NCI-H2081 treated with DMSO at 0.1 percent for 48 hours (cell line): ENCODE results near the gene GTF2H2.
"Not testable (repeated sequence)": the region's sequence is repeated elsewhere in the genome, so short reads cannot be mapped to it uniquely, and the experiment has no call there.

Source experiments
- DNase-seq: peaks from one replicate; lab custom pipeline; 2025; lab: John Stamatoyannopoulos, UW

GTF2H2 gene

GRCh38 chr5:71067262-71067928 lies at the start of gene GTF2H2:
Gene GTF2H2, minus strand, starts transcription at chr5:71067676. Its CDS starts 4,913 bp downstream, at chr5:71062763.
- DNase-seq: not testable (repeated sequence)

GRCh38 chr5:71109730-71110275 lies 42.3 kb upstream of the GTF2H2 start:
- not testable (repeated sequence) for DNase-seq

DNA sequence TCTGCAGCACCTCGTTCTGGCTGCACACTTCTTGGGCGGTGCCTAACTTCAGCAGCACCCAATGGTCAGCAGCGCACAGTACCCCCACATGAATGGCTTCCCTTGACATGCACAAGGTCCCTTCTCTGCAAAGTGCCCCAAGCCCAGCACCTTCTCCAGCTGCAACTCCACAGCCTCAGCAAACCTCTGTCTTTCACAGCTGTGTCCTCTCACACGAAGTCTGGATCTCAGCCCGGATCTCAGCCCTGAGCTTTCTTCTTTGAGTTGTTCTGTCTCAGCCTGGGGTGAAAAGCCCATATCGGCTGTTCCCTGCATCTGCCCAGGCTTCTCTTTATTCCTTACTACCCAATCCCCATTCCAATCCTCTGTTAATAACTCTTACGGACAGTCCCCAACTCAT lies 32.5 kb upstream of the GTF2H2 start:
- not testable (repeated sequence) for DNase-seq

DNA sequence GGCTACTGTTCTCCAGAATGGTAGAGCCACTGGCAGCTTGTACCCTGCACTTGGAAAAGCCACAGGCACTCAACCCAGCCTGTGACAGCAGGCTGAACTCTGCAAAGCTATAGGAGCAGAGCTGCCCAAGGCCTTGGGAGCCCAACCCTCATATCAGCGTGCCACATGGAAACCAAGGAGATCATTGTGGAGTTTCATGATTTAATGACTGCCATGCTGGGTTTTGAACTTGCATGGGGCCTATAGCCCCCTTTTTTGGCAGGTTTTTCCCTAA lies 30.4 kb upstream of the GTF2H2 start:
- DNase-seq: not testable (repeated sequence)

DNA sequence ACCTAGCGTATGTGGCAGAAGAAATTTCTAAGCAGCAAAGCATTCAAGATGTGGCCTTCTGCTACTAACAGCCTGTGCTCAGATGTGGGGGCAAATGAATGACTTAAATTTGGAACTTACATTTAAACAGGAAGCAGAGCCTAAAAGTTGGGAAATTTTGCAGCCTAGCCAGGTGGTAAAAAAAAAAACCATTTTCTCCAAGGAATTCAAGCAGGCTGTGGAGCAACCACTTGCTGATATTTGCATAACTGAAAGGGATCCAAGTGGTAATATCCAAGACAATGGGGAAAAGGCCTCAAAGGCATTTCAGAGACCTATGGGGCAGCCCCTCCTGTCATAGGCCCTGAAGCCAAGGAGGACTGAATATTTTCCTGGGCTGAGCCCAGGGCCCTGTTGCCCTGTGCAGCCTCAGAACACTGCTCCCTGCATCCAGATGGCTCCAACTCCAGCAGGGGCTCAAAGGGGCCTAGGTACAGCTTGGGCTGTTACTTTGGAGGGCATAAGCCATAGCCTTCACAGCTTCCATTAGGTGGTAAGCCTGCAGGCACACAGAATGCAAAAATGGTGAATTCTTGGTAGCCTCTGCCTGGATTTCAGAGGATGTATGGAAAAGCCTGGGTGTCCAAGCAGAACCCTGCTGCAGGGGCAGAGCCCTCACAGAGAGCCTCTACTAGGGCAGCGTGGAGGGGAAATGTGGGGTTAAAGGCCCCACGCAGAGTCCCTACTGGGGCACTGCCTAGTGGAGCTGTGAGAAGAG lies 29.9 kb upstream of the GTF2H2 start:
- DNase-seq: not testable (repeated sequence)

GRCh38 chr5:71089773-71090172 lies 22.3 kb upstream of the GTF2H2 start:
- DNase-seq: not testable (repeated sequence)

DNA sequence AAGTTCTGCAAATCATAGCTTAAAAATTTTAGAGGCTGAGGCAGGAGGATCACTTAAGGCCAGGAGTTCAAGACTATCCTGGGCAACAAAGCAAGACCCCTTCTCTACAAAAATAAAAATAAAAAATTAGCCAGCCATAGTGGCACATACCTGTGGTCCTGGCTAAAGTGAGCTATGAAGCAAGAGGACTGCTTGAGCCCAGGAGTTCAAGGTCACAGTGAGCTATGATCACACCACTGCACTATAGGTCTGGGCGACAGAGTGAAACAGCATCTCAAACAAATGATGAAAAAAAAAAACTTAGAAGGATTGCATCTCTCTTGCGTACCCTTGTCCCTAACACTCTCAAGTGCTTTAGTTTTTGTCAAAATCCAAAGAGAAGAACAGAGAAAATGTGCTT lies 21.3 kb upstream of the GTF2H2 start:
- not testable (repeated sequence) for DNase-seq

DNA sequence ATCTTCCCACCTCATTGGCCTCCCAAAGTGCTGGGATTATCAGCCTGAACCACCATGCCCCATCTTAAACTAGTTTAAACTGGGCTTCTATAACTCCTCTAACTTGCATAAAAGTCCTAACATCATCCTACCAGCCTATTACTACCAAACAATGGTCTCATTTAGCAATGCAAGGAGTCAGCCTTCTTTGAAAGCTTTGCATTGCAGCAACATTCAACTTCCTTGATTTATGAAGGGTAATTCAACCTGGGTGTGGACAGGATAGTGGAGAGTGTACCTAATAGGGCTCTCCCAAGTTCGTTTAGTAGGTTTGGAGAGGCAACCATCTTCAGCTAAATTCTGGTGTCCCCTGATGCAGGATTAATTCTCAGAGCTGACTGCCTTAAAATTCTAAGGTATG lies 18.7 kb upstream of the GTF2H2 start:
- not testable (repeated sequence) for DNase-seq

GRCh38 chr5:71084280-71085063 lies 17.0 kb upstream of the GTF2H2 start:
- DNase-seq: not testable (repeated sequence)

DNA sequence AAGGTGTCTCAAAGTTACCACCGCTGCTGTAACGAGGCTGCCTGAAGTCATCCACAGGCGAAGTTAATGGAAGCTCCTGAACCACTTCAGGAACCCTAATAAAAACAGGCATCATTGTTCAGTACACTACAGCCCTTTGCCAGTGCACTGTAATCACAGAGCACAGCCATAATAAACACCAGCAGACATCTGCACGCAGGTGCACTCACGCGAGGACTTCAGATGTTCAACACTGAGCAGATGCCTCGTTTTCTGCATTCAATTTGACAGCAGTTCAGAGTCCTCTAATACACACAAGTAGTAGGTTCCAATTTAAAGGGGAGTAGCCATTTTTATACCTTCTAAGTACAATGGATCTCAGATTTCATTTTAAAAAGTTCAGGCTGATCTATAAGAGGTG lies 15.4 kb upstream of the GTF2H2 start:
- DNase-seq: not testable (repeated sequence)

- not testable (repeated sequence) for DNase-seq
These were observed 14.9 kb upstream of the GTF2H2 start for GRCh38 chr5:71082340-71082739.

DNA sequence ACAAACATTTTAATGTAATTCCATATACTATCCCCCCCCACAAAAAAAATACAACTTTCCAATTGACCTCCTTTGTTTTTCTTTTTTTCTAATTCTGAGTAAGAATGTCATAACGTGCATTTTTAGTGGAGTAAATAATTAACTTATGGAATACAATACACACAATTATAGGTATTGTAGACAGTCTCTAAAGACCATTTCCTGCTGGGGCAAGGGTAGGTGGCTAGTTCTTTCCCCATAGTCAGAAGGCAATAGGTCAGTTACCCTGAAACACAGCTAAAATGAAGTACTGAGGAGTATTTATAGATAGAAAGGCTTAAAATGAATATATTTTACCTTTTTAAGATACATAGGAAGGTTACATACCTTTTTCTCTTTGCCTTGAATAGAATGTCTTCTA lies 6.2 kb downstream of the GTF2H2 start:
- DNase-seq: not testable (repeated sequence)

DNA sequence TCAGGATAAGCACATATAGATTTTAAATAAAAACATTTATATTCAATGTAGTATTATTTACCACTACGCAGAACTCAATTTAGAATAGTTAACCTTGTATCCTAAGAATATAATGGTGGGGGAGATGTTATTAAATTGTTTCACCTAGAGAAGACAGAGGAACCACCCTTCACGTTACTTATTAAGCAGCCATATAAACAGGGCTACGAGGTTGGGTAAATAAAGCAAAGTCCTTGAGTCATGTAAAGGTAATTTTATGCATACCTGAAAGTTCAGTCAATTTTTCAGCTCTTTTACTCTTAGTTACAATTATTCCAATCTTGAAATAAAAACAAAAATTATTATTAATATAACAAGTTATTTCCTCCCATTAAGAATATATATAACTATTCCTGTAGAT lies 8.1 kb downstream of the GTF2H2 start:
- not testable (repeated sequence) for DNase-seq

DNA sequence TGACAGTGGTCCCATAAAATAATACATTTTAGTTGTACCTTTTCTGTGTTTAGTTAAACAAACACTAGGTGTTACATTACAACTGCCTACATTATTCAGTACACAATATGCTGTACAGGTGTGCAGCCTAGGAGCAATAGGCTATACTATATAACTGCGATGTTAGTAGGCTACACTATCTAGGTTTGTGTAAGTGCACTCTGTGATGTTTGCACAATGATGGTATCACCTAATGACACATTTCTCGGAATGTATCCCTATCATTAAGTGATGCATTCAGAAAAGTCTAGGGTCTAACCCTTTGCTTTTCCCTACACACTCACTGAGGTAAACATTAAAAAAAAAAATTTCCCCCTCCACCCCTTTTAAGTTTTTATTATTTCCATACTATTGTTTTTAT lies 22.7 kb downstream of the GTF2H2 start:
- not testable (repeated sequence) for DNase-seq

DNA sequence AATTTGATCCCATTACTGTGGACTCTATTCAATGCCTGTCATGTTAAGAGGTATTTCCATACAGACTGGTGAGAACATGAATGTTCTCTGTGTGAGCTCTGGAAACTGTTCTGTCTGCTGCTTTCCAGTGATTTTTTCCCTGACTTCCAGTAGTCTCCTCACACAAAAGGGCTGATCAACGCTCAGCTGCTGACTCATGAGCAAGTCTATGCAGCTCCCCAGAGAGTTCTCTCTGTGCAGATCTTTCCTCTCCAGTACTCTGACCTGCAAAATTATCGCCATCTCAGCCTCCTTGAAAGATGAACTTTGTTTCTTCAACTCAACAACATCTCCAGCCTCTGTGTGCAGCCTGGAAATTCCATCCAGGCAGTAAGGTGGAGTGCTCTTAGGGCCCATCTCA lies 23.3 kb downstream of the GTF2H2 start:
- not testable (repeated sequence) for DNase-seq

DNA sequence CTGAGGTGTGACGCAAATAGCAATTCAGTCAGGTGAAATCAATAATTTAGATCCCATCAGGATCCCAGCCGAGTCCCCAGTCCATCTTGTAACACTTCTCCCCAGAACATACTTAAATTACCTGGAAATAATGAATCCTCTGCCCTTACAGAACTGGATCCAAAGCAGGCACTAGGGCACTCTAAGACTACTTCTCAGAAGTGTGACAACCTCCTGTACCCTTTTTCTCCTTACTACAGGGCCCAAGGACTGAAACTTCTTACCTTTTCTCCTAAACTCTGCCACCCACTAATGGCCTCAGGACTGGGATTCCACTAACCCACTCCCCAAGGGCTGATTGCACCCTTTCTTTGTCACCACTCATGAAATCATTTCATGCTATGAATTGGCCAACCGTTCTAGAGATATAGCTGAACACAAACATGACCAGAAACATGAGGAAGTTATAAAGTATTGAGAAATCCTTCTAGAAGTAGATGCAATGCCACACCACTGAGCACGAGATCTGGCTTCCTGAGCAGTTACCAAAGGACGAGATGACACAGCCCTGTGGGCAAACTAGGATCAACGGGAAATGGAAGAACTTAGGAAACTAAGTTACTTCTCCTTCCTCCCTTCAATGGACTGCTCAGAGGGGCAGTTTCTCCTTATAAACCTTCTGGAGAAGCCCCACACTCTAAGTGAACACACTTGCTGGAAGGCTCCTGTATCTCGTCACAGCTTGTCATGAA lies 36.3 kb downstream of the GTF2H2 start:
- DNase-seq: not testable (repeated sequence)

GRCh38 chr5:71025289-71025953 lies 42.1 kb downstream of the GTF2H2 start, which contains the start of gene NAIP:
Gene NAIP, minus strand, starts transcription at chr5:71025339. Its CDS starts 12,424 bp downstream, at chr5:71012915.
- DNase-seq: not testable (repeated sequence)

- DNase-seq: not testable (repeated sequence)
These were observed 46.8 kb downstream of the GTF2H2 start for GRCh38 chr5:71020643-71021042.

DNA sequence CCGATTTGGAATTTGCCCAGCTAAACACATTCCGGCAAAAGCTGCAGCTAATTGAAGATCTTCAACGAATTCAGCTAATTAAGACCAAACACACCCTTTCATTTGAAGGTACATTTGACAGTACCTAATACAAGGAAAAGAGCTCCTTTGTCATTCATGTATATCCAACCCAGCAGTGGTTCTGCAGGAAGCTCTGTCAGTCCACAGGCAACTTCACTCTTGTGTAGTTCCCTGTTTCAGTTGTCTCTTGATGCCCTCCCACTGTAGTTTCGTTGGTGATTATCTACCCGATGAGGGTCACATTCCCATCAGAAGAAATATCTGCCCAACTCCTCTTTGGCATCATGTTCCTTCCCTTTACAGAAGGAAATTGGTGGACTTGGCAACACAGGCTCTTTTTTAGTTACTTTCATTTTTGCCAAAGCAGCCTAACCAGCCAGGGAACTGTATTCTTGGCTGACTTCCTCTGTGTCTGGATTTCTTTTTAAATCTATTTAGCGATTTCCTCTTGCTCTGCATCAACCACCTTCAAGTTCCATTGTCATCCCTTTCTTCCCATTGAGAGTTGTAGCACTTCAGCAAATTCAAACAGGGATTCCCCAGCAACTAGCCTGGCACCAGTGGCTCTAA lies 49.0 kb downstream of the GTF2H2 start:
- DNase-seq: not testable (repeated sequence)

- DNase-seq: no peak
These were observed 53.3 kb downstream of the GTF2H2 start for GRCh38 chr5:71014176-71014575.

- DNase-seq: no peak
These were observed 53.9 kb downstream of the GTF2H2 start for GRCh38 chr5:71013575-71013974.
